Hippocampal formation (tissue), 2 donors: ENCODE measurements around the gene VKORC1.

Experiments used
- DNase-seq, 2 donors: peaks; one replicate each; lab custom pipeline; 2025; lab: John Stamatoyannopoulos, UW

The VKORC1 gene

GRCh38 chr16:31063843-31064611, 30.6 kb downstream of the VKORC1 start:
- no peak for DNase-seq

GRCh38 chr16:31063495-31063842, 31.1 kb downstream of the VKORC1 start:
- no peak for DNase-seq

- DNase-seq = no peak
Measured at GRCh38 chr16:31061813-31062440, 32.7 kb downstream of the VKORC1 start.

GRCh38 chr16:31061126-31061812, 33.3 kb downstream of the VKORC1 start:
- DNase-seq = no peak

- no peak for DNase-seq
Measured at GRCh38 chr16:31055613-31056012, 39.0 kb downstream of the VKORC1 start.

- DNase-seq = no peak
Measured at GRCh38 chr16:31052114-31052513, 42.5 kb downstream of the VKORC1 start.

- DNase-seq = no peak
Measured at GRCh38 chr16:31050280-31051030, 44.1 kb downstream of the VKORC1 start.

GRCh38 chr16:31043898-31044481, 50.6 kb downstream of the VKORC1 start:
- no peak for DNase-seq

- DNase-seq = no peak
Measured at GRCh38 chr16:31043352-31043751, 51.2 kb downstream of the VKORC1 start.

GRCh38 chr16:31042866-31043265, 51.7 kb downstream of the VKORC1 start:
- DNase-seq = no peak
